ENCODE measurements around the gene C16orf54.

GRCh38 chr16:29729116-29729521 lies 16.7 kb downstream of the C16orf54 start:
- TF ChIP-seq EZH2 (IDR thresholded peaks at IDR 0.05; ENCODE audit: borderline replicate concordance, low read length) (no peak), CTCF (conservative IDR thresholded peaks at IDR 0.05 in 1 of 2, IDR thresholded peaks at IDR 0.05 in 1 of 2; ENCODE audit: extremely low read depth in 1 of 2, insufficient read depth in 1 of 2, low read depth in 1 of 2, low read length in 2 of 2) (peak; percentile 56 to 72)

All from mammary epithelial cell (primary cell).